Peyer's patch (tissue), 4 donors: ENCODE data around the gene ZBBX. TPM values are rescaled to one million over a fixed set of nuclear protein-coding genes. Genes with fewer than 3 reads are reported as not detected.

Experiments used
- DNase-seq, 3 donors: peaks; one replicate each; pipeline ENCODE4 v3.0.0-alpha.2; 2017 to 2019
- H3K27ac ChIP-seq, 4 donors: fragments of 200-600 bp; sonication (generic); one replicate each; pipeline ENCODE4 v1.5.1; 2016 to 2019
- H3K27me3 ChIP-seq, 2 donors: fragments of 200-600 bp; sonication (generic); one replicate each; pipeline ENCODE4 v1.5.1; 2019
- H3K36me3 ChIP-seq, 3 donors: fragments of 200-600 bp; sonication (generic); one replicate each; pipeline ENCODE4 v1.5.1; 2016 to 2019
- H3K4me1 ChIP-seq, 4 donors: fragments of 200-600 bp; sonication (generic); one replicate each; pipeline ENCODE4 v1.5.1; 2016 to 2019
- H3K4me3 ChIP-seq, 4 donors: fragments of 200-600 bp; sonication (generic); 1 replicate in 3 of 4; 2 replicates in 1 of 4; pipeline ENCODE4 v1.5.1; 2016 to 2019; ENCODE audit warnings: mild to moderate bottlenecking in 1 of 4
- H3K9me3 ChIP-seq, 4 donors: fragments of 200-600 bp; sonication (generic); one replicate each; pipeline ENCODE4 v1.5.1; 2016 to 2019; ENCODE audit warnings: mild to moderate bottlenecking in 1 of 4
- POLR2A ChIP-seq, 2 donors: fragments of 450-650 bp; IDR thresholded peaks; one replicate each; pipeline ENCODE4 v1.5.1; 2017; ENCODE audit warnings: antibody characterized with exemption in 2 of 2, mild to moderate bottlenecking in 2 of 2, moderate library complexity in 2 of 2
- total RNA-seq, 4 donors: library from RNA; depleted of rRNA; stranded (reverse); fragments of >200 nt; gene quantifications; one replicate each; pipeline ENCODE4 v1.1.0, GENCODE V29; 2016
- TF ChIP-seq, protein P1 (sequence below), 6 experiments: fragments of 450-650 bp in 4 of 6; fragments of 200-600 bp in 2 of 6; sonication (generic) in 1 of 6; IDR thresholded peaks; one replicate each; pipeline ENCODE4 v1.5.1; 2017 to 2019; ENCODE audit warnings: antibody characterized with exemption in 6 of 6, mild to moderate bottlenecking in 3 of 6, moderate library complexity in 1 of 6

ZBBX gene
- total RNA-seq, 4 donors from 2014 or later: not detected

DNA sequence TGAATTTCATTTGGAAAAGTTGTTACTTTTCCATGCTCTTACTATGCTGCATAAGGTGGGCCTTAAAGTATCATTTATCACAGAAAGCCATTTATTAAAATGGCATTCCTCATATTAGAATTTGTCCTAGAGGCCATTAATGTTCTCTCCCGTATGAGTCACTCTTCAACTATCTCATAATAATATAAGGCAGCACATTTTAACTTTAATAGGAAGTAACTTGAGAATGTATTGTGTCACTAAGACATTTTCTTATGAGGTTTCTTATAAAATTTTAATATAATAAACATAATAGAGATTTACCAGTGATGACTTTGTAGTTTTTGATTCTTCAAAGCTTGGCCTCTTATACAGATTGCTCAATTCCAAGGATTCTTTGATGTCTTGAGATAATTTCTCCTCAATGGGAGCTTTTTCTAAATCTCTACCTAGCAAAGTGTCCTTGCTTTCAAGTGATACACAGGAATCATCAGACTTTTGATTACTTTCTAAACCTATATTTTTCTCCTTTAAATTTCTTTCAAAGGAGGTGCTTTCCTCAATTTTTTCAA, 74.7 kb downstream of the ZBBX start:
- no peaks in the 10 kb centered on the region for H3K9me3 ChIP-seq
- DNase-seq: no peak
- TF ChIP-seq, protein P1, sequence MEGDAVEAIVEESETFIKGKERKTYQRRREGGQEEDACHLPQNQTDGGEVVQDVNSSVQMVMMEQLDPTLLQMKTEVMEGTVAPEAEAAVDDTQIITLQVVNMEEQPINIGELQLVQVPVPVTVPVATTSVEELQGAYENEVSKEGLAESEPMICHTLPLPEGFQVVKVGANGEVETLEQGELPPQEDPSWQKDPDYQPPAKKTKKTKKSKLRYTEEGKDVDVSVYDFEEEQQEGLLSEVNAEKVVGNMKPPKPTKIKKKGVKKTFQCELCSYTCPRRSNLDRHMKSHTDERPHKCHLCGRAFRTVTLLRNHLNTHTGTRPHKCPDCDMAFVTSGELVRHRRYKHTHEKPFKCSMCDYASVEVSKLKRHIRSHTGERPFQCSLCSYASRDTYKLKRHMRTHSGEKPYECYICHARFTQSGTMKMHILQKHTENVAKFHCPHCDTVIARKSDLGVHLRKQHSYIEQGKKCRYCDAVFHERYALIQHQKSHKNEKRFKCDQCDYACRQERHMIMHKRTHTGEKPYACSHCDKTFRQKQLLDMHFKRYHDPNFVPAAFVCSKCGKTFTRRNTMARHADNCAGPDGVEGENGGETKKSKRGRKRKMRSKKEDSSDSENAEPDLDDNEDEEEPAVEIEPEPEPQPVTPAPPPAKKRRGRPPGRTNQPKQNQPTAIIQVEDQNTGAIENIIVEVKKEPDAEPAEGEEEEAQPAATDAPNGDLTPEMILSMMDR (IDR thresholded peaks at IDR 0.05): no peak
- TF ChIP-seq POLR2A (IDR thresholded peaks at IDR 0.05): no peak
- H3K27me3 ChIP-seq: no peaks in the 10 kb centered on the region
- no peak overlapping the region for H3K27ac ChIP-seq
- H3K4me1 ChIP-seq: no peaks in the 10 kb centered on the region
- H3K36me3 ChIP-seq: no peaks in the 10 kb centered on the region
- H3K4me3 ChIP-seq: no peak overlapping the region

GRCh38 chr3:167304077-167304476, 76.0 kb downstream of the ZBBX start:
- DNase-seq: no peak
- Histone ChIP-seq H3K27ac (no peak overlapping the region), H3K9me3 (no peaks in the 10 kb centered on the region), H3K4me3 (no peak overlapping the region), H3K4me1 (no peaks in the 10 kb centered on the region), H3K36me3 (no peaks in the 10 kb centered on the region), H3K27me3 (no peaks in the 10 kb centered on the region)
- no peak for TF ChIP-seq POLR2A (IDR thresholded peaks at IDR 0.05)
- TF ChIP-seq, protein P1 (IDR thresholded peaks at IDR 0.05): peak in 1 of 6 experiments; percentile 27

GRCh38 chr3:167302678-167303077, 77.4 kb downstream of the ZBBX start:
- no peak for DNase-seq
- H3K36me3 ChIP-seq: no peaks in the 10 kb centered on the region
- H3K9me3 ChIP-seq: no peaks in the 10 kb centered on the region
- H3K27me3 ChIP-seq: no peaks in the 10 kb centered on the region
- no peak overlapping the region for H3K4me3 ChIP-seq
- TF ChIP-seq POLR2A (IDR thresholded peaks at IDR 0.05): no peak
- TF ChIP-seq, protein P1 (IDR thresholded peaks at IDR 0.05): no peak
- no peak overlapping the region for H3K27ac ChIP-seq
- no peaks in the 10 kb centered on the region for H3K4me1 ChIP-seq

DNA sequence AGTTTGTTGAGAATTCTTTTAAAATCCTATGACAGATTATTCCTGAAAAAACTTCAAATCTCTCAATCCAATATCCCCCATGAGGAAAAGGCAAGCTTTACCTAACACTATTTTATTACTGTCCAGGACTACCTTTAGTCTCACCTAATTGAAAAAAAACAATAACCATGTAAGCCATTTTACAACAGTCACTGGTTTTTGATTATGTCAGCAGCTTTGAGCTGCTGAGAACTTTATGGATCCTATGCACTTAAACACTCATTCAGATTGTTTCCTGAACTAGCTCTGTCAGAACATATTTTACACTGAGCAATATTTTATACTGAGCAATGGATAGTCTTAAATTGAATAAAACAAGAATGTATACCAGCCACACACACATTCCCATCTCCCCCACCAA, 79.9 kb downstream of the ZBBX start:
- no peak for DNase-seq
- H3K4me1 ChIP-seq: no peaks in the 10 kb centered on the region
- no peaks in the 10 kb centered on the region for H3K9me3 ChIP-seq
- no peak overlapping the region for H3K4me3 ChIP-seq
- TF ChIP-seq, protein P1 (IDR thresholded peaks at IDR 0.05): no peak
- no peak for TF ChIP-seq POLR2A (IDR thresholded peaks at IDR 0.05)
- no peaks in the 10 kb centered on the region for H3K36me3 ChIP-seq
- no peaks in the 10 kb centered on the region for H3K27me3 ChIP-seq
- H3K27ac ChIP-seq: no peak overlapping the region

GRCh38 chr3:167289435-167289834, 90.7 kb downstream of the ZBBX start:
- Histone ChIP-seq H3K27ac (no peak overlapping the region), H3K36me3 (no peaks in the 10 kb centered on the region), H3K4me1 (no peaks in the 10 kb centered on the region), H3K4me3 (no peak overlapping the region), H3K27me3 (no peaks in the 10 kb centered on the region), H3K9me3 (no peaks in the 10 kb centered on the region)
- TF ChIP-seq POLR2A (IDR thresholded peaks at IDR 0.05): no peak
- TF ChIP-seq, protein P1 (IDR thresholded peaks at IDR 0.05): no peak
- DNase-seq: no peak

GRCh38 chr3:167288737-167289136, 91.4 kb downstream of the ZBBX start:
- Histone ChIP-seq H3K27ac (no peak overlapping the region), H3K4me1 (no peaks in the 10 kb centered on the region), H3K27me3 (no peaks in the 10 kb centered on the region), H3K36me3 (no peaks in the 10 kb centered on the region), H3K4me3 (no peak overlapping the region), H3K9me3 (no peaks in the 10 kb centered on the region)
- TF ChIP-seq, protein P1 (IDR thresholded peaks at IDR 0.05): no peak
- DNase-seq: no peak
